ENCODE results near the gene FAM53A.
"Not testable (repeated sequence)": the region's sequence is repeated elsewhere in the genome, so short reads cannot be mapped to it uniquely, and the experiment has no call there.

Gene FAM53A

DNA sequence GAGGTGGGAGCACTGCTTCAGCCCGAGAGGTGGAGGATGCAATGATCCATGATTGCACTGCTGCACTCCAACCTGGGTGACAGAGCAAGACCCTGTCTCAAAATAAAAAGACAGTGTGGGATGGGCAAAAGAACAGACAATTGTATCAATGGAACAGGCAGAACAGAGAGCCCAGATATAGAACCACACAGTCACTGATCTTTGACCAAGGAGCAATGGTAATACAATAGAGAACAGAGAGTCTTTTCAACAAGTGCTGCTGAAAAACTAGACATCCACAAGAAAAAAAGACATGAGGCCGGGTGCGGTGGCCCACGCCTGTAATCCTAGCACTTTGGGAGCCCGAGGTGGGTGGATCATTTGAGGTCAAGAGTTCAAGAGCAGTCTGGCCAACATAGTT lies 5.9 kb downstream of the FAM53A start:
- H3K4me3 ChIP-seq (ENCODE audit: low read depth, low read length): no peak overlapping the region
- TF ChIP-seq, protein P1, sequence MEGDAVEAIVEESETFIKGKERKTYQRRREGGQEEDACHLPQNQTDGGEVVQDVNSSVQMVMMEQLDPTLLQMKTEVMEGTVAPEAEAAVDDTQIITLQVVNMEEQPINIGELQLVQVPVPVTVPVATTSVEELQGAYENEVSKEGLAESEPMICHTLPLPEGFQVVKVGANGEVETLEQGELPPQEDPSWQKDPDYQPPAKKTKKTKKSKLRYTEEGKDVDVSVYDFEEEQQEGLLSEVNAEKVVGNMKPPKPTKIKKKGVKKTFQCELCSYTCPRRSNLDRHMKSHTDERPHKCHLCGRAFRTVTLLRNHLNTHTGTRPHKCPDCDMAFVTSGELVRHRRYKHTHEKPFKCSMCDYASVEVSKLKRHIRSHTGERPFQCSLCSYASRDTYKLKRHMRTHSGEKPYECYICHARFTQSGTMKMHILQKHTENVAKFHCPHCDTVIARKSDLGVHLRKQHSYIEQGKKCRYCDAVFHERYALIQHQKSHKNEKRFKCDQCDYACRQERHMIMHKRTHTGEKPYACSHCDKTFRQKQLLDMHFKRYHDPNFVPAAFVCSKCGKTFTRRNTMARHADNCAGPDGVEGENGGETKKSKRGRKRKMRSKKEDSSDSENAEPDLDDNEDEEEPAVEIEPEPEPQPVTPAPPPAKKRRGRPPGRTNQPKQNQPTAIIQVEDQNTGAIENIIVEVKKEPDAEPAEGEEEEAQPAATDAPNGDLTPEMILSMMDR (IDR thresholded peaks at IDR 0.05; ENCODE audit: borderline replicate concordance, insufficient read depth, low read depth, low read length): no peak

DNA sequence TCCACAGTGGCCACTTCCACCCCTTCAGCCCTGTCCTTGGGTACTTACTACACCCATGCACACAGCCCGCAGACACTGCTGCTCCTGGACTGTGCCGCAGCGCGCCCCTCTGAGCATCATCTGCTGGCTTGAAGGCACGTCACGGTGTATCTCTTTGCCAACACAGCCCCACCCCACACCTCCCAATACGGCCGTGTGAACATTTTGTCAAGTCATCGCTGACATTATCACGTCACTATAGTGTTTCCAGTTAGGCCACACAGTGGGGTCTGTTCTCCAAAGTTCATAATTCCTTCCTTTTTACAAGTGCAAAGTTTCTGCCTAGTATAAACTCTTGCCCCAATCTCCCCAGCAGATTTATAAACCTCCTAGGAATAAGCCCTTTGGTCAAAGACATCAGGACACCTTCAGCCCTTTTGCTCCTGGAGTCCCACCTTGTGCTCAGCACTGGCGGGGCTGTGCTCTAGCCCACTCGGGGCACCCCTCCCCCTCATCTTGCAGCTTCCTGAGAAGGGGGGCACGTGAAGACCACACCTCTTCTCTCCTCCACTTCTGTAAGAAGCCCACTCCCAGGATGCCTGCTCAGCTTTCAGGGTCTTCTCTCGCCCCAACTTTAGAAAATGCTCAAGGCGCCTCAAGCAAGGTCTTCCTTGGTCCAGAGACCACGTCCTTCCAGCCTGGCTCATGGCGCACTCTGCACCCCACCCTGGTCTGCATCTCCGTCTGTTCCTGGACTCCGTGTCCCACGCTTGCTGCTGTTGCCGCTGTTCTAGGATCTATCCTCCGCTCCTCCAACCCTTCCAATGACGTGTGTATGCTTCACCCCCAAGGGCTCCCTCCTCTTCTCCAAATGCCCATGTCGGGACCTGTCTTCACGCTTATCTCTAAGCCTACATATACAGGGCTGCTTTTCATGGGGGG lies 7.2 kb downstream of the FAM53A start:
- TF ChIP-seq, protein P1 (IDR thresholded peaks at IDR 0.05; ENCODE audit: borderline replicate concordance, insufficient read depth, low read depth, low read length): no peak
- H3K4me3 ChIP-seq (ENCODE audit: low read depth, low read length): no peak overlapping the region

DNA sequence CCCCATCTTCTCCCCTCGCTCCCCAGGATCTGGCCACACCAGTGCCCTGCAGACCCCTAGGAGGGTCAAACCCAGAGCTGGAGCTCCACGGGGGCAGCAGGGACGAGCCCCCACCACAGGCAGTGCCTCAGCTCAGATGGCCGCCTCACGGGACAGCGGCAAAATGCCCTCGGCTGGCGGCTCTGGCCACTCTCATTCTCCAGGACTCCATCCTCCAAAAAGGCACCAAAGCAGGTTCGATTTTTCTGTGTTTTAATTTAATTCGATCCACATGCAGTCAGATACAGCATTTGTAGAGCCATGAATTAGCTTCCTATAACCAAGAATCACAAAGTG lies 8.3 kb downstream of the FAM53A start:
- TF ChIP-seq, protein P1 (IDR thresholded peaks at IDR 0.05; ENCODE audit: borderline replicate concordance, insufficient read depth, low read depth, low read length): no peak

GRCh38 chr4:1675136-1675801 lies 8.8 kb downstream of the FAM53A start:
- H3K4me3 ChIP-seq (ENCODE audit: low read depth, low read length): no peak overlapping the region
- TF ChIP-seq, protein P1 (IDR thresholded peaks at IDR 0.05; ENCODE audit: borderline replicate concordance, insufficient read depth, low read depth, low read length): no peak

More for the DNA sequence above, 8.3 kb downstream of the FAM53A start:
- no peak overlapping the region for H3K4me3 ChIP-seq (ENCODE audit: low read depth, low read length)

- TF ChIP-seq, protein P1 (IDR thresholded peaks at IDR 0.05; ENCODE audit: borderline replicate concordance, insufficient read depth, low read depth, low read length): no peak
- H3K4me3 ChIP-seq (ENCODE audit: low read depth, low read length): no peak overlapping the region
Observed at GRCh38 chr4:1674682-1675081, 9.4 kb downstream of the FAM53A start.

- TF ChIP-seq, protein P1 (IDR thresholded peaks at IDR 0.05; ENCODE audit: borderline replicate concordance, insufficient read depth, low read depth, low read length): no peak
- H3K4me3 ChIP-seq (ENCODE audit: low read depth, low read length): no peak overlapping the region
Observed at GRCh38 chr4:1673671-1674070, 10.4 kb downstream of the FAM53A start.

GRCh38 chr4:1671011-1671410 lies 13.1 kb downstream of the FAM53A start:
- not testable (repeated sequence) for H3K4me3 ChIP-seq (ENCODE audit: low read depth, low read length)

Data from GM12875 (cell line).